Psoas muscle (tissue), 8 donors: ENCODE results near the gene LMTK2. TPM values are rescaled to one million over a fixed set of nuclear protein-coding genes. Genes with fewer than 3 reads are reported as not detected.

Source experiments
- ATAC-seq, 4 donors: fragments of 200-7000 bp; cut with Tn5 transposase; one replicate each; pipeline ENCODE4 v1.9.1; 2020; ENCODE audit warnings: moderate library complexity in 3 of 4, mild to moderate bottlenecking in 2 of 4
- DNase-seq, 2 donors: peaks; one replicate each; pipeline ENCODE4 v3.0.0-alpha.2; 2020
- H3K27ac ChIP-seq: fragments of 200-600 bp; one replicate; pipeline ENCODE4 v1.8.0; 2022
- H3K27me3 ChIP-seq, 3 donors: fragments of 200-600 bp in 1 of 3; one replicate each; pipeline versions ENCODE4 v1.6.1 to v1.8.0; 2013 to 2022; ENCODE audit warnings: low read length in 2 of 3, mild to moderate bottlenecking in 2 of 3, moderate library complexity in 1 of 3; ENCODE audit not compliant: insufficient read depth in 3 of 3
- H3K36me3 ChIP-seq, 2 donors: fragments of 200-600 bp in 1 of 2; one replicate each; pipeline versions ENCODE4 v1.6.1 to v1.8.0; 2013 to 2022; ENCODE audit warnings: low read depth in 1 of 2, mild to moderate bottlenecking in 1 of 2, moderate library complexity in 1 of 2; ENCODE audit not compliant: insufficient read depth in 1 of 2
- H3K4me1 ChIP-seq: fragments of 200-600 bp; one replicate; pipeline ENCODE4 v1.8.0; 2022
- H3K4me3 ChIP-seq: fragments of 200-600 bp; one replicate; pipeline ENCODE4 v1.8.0; 2022; ENCODE audit warnings: mild to moderate bottlenecking
- H3K9me3 ChIP-seq: fragments of 200-600 bp; one replicate; pipeline ENCODE4 v1.8.0; 2022
- CTCF ChIP-seq: fragments of 200-600 bp; IDR thresholded peaks from one replicate; pipeline ENCODE4 v1.8.0; 2022; ENCODE audit warnings: antibody characterized with exemption
- WGBS, 3 donors: extraction: QIAGEN DNeasy Blood & Tissue Kit; methylation state at CpG; one replicate each; pipeline versions ENCODE4 v1.1.6 to v1.1.7; 2013; 5-methylcytosine and 5-hydroxymethylcytosine counted together
- intact Hi-C, 2 donors: fragments of 100-400 bp; cut with DNase I; formaldehyde crosslinking; loops; one replicate each; pipeline versions ENCODE4 v1.11.0 to v1.14.2; 2022
- polyA plus RNA-seq, 3 donors: library from polyadenylated mRNA; stranded (reverse); fragments of 200-250 nt; gene quantifications; one replicate each; pipeline ENCODE4 v1.2.3, GENCODE V29; 2013
- total RNA-seq, 4 donors: library from RNA; stranded (reverse); fragmentation: NEBNext Ultra II Directional in 2 of 4; extraction: Animal tissue kit (Norgen Biotek cat#: 25700) in 2 of 4; gene quantifications; one replicate each; pipeline versions ENCODE4 v1.2.1 to v1.2.4, GENCODE V29; 2021 to 2023
- donor health status: healthy with polysubstance abuse.
- donor health status: DM: no; HTN: no; CAD: no; lungs with moderate emphysema.
- donor health status: Bipolar disorder and iron deficiency.
- donor health status: healthy.
- donor health status: DM: yes; HTN: yes; CAD: no.
- donor health status: DM: no; HTN: no; CAD: no.
- donor health status: DM: no; HTN: no; CAD: no.
- donor health status: DM: yes; HTN: yes; CAD: no.

The LMTK2 gene
- total and polyA plus RNA-seq, 7 donors = 3.6 to 25.0 (median 13.5) TPM

- no peaks in the 10 kb centered on the region for H3K4me1 ChIP-seq
- DNase-seq (no peak), ATAC-seq (no peak)
- H3K27me3 ChIP-seq = no peaks in the 10 kb centered on the region
- H3K9me3 ChIP-seq = no peaks in the 10 kb centered on the region
- WGBS, 3 donors = 88 to 94% (median 91%) methylated on average over 3 of the region's 3 CpGs
- peaks cover 0 to 16% of the 10 kb centered on the region in 2 donors for H3K36me3 ChIP-seq
- intact Hi-C loops = no loop called here
- no peak overlapping the region for H3K27ac ChIP-seq
- no peak overlapping the region for H3K4me3 ChIP-seq
- no peak for TF ChIP-seq CTCF
These were observed 56.1 kb downstream of the LMTK2 start for GRCh38 chr7:98162758-98163157.

GRCh38 chr7:98163269-98163668 lies 56.6 kb downstream of the LMTK2 start:
- ATAC-seq (no peak), DNase-seq (no peak)
- H3K27ac ChIP-seq = no peak overlapping the region
- intact Hi-C loops = no loop called here
- peaks cover 1% of the 10 kb centered on the region for H3K4me1 ChIP-seq
- no peaks in the 10 kb centered on the region for H3K27me3 ChIP-seq
- no peak overlapping the region for H3K4me3 ChIP-seq
- no peak for TF ChIP-seq CTCF
- H3K9me3 ChIP-seq = no peaks in the 10 kb centered on the region
- peaks cover 0 to 15% of the 10 kb centered on the region in 2 donors for H3K36me3 ChIP-seq
- 80 to 95% (median 81%) methylated on average over 7 of the region's 7 CpGs for WGBS, 3 donors

- intact Hi-C loops = no loop called here
- Histone ChIP-seq H3K4me1 (peaks cover 8% of the 10 kb centered on the region), H3K36me3 (peaks cover 0 to 15% of the 10 kb centered on the region in 2 donors), H3K4me3 (no peak overlapping the region), H3K27me3 (no peaks in the 10 kb centered on the region), H3K27ac (no peak overlapping the region), H3K9me3 (no peaks in the 10 kb centered on the region)
- 82 to 84% (median 82%) methylated on average over 16 of the region's 16 CpGs for WGBS, 3 donors
- no peak for DNase-seq
- no peak for TF ChIP-seq CTCF
- no peak for ATAC-seq
These were observed 57.2 kb downstream of the LMTK2 start for GRCh38 chr7:98163704-98164494.

GRCh38 chr7:98165827-98166667 lies 59.4 kb downstream of the LMTK2 start:
- Histone ChIP-seq H3K4me3 (no peak overlapping the region), H3K9me3 (no peaks in the 10 kb centered on the region), H3K36me3 (no peaks in the 10 kb centered on the region), H3K27me3 (no peaks in the 10 kb centered on the region), H3K4me1 (peaks cover 25% of the 10 kb centered on the region), H3K27ac (no peak overlapping the region)
- ATAC-seq (peak; percentile 20 to 72 (median 65)), DNase-seq (peak in 1 of 2 donors; percentile 76)
- intact Hi-C loops = loop anchor here (5.0 kb wide), 2 partner anchors 34 to 144 kb away; no protein-coding TSS in a partner anchor
- 63 to 77% (median 71%) methylated on average over 17 to 18 of the region's 18 CpGs for WGBS, 3 donors
- peak; percentile 49 for TF ChIP-seq CTCF
